HEK293T (cell line): Measurements from ENCODE around the gene SRGAP3.

Experiments
- CTCF ChIA-PET: fragments of 350-600 bp; formaldehyde crosslinking; extraction: SDS; loops from one replicate; lab custom pipeline; 2021; ENCODE audit warnings: antibody characterized with exemption, inconsistent platforms; lab: Yijun Ruan, JAX
- POLR2A ChIA-PET: fragments of 350-600 bp; formaldehyde crosslinking; extraction: SDS; loops from one replicate; lab custom pipeline; 2020; ENCODE audit warnings: antibody characterized with exemption, inconsistent platforms; lab: Yijun Ruan, JAX
- DNase-seq: peaks from one replicate; pipeline ENCODE4 v3.0.0; 2012; ENCODE audit warnings: mixed read lengths; ENCODE audit errors: extremely low spot score
- ARNT ChIP-seq: fragments of 450-650 bp; IDR thresholded peaks from 2 replicates; pipeline ENCODE4 v1.6.1; 2017; ENCODE audit warnings: mild to moderate bottlenecking
- BHLHE40 ChIP-seq: fragments of 450-650 bp; IDR thresholded peaks from 2 replicates; pipeline ENCODE4 v1.6.1; 2016; ENCODE audit warnings: mild to moderate bottlenecking, moderate library complexity, borderline replicate concordance
- CTBP1 ChIP-seq: fragments of 450-650 bp; IDR thresholded peaks from 2 replicates; pipeline ENCODE4 v1.6.1; 2016; ENCODE audit warnings: borderline replicate concordance
- ELF4 ChIP-seq: fragments of 450-650 bp; IDR thresholded peaks from 2 replicates; pipeline ENCODE4 v1.6.1; 2017; ENCODE audit warnings: antibody characterized with exemption
- FOXA1 ChIP-seq: fragments of 450-650 bp; IDR thresholded peaks from 2 replicates; pipeline ENCODE4 v1.6.1; 2016; ENCODE audit warnings: mild to moderate bottlenecking
- FOXK2 ChIP-seq: fragments of 450-650 bp; IDR thresholded peaks from 2 replicates; pipeline ENCODE4 v1.6.1; 2016; ENCODE audit warnings: mild to moderate bottlenecking
- FOXM1 ChIP-seq: fragments of 450-650 bp; IDR thresholded peaks from 2 replicates; pipeline ENCODE4 v1.6.1; 2017; ENCODE audit warnings: mild to moderate bottlenecking, borderline replicate concordance
- HDGF ChIP-seq: fragments of 450-650 bp; IDR thresholded peaks from 2 replicates; pipeline ENCODE4 v1.6.1; 2017; ENCODE audit warnings: antibody characterized with exemption, borderline replicate concordance
- L3MBTL2 ChIP-seq: fragments of 450-650 bp; conservative IDR thresholded peaks from 2 replicates; pipeline ENCODE4 v1.6.1; 2016; ENCODE audit warnings: mild to moderate bottlenecking
- LEF1 ChIP-seq: fragments of 450-650 bp; IDR thresholded peaks from 2 replicates; pipeline ENCODE4 v1.6.1; 2017; ENCODE audit warnings: mild to moderate bottlenecking, borderline replicate concordance
- NFRKB ChIP-seq: fragments of 450-650 bp; IDR thresholded peaks from 2 replicates; pipeline ENCODE4 v1.6.1; 2016; ENCODE audit warnings: mild to moderate bottlenecking, moderate library complexity
- SP1 ChIP-seq: fragments of 450-650 bp; IDR thresholded peaks from 2 replicates; pipeline ENCODE4 v1.6.1; 2017
- SUZ12 ChIP-seq: fragments of 450-650 bp; IDR thresholded peaks from 2 replicates; pipeline ENCODE4 v1.6.1; 2016; ENCODE audit warnings: mild to moderate bottlenecking
- TARDBP ChIP-seq: fragments of 450-650 bp; IDR thresholded peaks from 2 replicates; pipeline ENCODE4 v1.6.1; 2016
- ZNF384 ChIP-seq: fragments of 450-650 bp; IDR thresholded peaks from 2 replicates; pipeline ENCODE4 v1.6.1; 2016
- TF ChIP-seq, protein P1 (sequence below): fragments of 450-650 bp; IDR thresholded peaks from 2 replicates; pipeline ENCODE4 v1.6.1; 2016

The SRGAP3 gene

GRCh38 chr3:8992854-8993253 lies 256.6 kb downstream of the SRGAP3 start:
- CTCF ChIA-PET, result no interaction called here
- POLR2A ChIA-PET, result no interaction called here
- TF ChIP-seq ELF4, result no peak
- TF ChIP-seq ARNT, result no peak
- no peak for TF ChIP-seq NFRKB
- TF ChIP-seq LEF1, result no peak
- TF ChIP-seq L3MBTL2, result no peak
- DNase-seq, result no peak

- no peak for DNase-seq
- ChIA-PET POLR2A (no interaction called here), CTCF (no interaction called here)
- TF ChIP-seq FOXA1, result no peak
- TF ChIP-seq NFRKB, result no peak
- TF ChIP-seq L3MBTL2, result no peak
Observed at GRCh38 chr3:8992199-8992598, 257.2 kb downstream of the SRGAP3 start.

- DNase-seq, result no peak
- TF ChIP-seq ELF4, result no peak
- TF ChIP-seq FOXM1, result no peak
- POLR2A ChIA-PET, result no interaction called here
- CTCF ChIA-PET, result interaction anchor here (0.7 kb wide), 1 partner anchor 76 kb away, joined by 3 read pairs; no protein-coding TSS in a partner anchor
Observed at GRCh38 chr3:8990266-8991215, 258.9 kb downstream of the SRGAP3 start.

GRCh38 chr3:8988791-8989558 lies 260.5 kb downstream of the SRGAP3 start:
- TF ChIP-seq NFRKB (no peak), ZNF384 (no peak), SUZ12 (no peak), CTBP1 (no peak), TARDBP (no peak), L3MBTL2 (no peak), LEF1 (no peak), SP1 (no peak), HDGF (no peak), FOXA1 (no peak), FOXK2 (no peak), BHLHE40 (no peak), ARNT (no peak), ELF4 (no peak), FOXM1 (no peak)
- TF ChIP-seq, protein P1, sequence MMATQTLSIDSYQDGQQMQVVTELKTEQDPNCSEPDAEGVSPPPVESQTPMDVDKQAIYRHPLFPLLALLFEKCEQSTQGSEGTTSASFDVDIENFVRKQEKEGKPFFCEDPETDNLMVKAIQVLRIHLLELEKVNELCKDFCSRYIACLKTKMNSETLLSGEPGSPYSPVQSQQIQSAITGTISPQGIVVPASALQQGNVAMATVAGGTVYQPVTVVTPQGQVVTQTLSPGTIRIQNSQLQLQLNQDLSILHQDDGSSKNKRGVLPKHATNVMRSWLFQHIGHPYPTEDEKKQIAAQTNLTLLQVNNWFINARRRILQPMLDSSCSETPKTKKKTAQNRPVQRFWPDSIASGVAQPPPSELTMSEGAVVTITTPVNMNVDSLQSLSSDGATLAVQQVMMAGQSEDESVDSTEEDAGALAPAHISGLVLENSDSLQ, result no peak
- no peak for DNase-seq
- CTCF ChIA-PET, result interaction anchor here (0.7 to 3.1 kb wide), 4 partner anchors 24 to 314 kb away, joined by 3 to 20 read pairs (median 6); no protein-coding TSS in a partner anchor
- POLR2A ChIA-PET, result interaction anchor here (1.3 kb wide), 1 partner anchor 105 kb away, joined by 3 read pairs; no protein-coding TSS in a partner anchor

GRCh38 chr3:8988384-8988655 lies 261.1 kb downstream of the SRGAP3 start:
- TF ChIP-seq ARNT (no peak), TARDBP (no peak), FOXM1 (no peak)
- POLR2A ChIA-PET, result interaction anchor here (1.1 to 1.3 kb wide), 2 partner anchors 106 to 261 kb away, joined by 3 read pairs; partner anchors contain the start of gene SRGAP3
- CTCF ChIA-PET, result interaction anchor here (0.6 to 3.1 kb wide), 19 partner anchors 8 to 400 kb away, joined by 3 to 20 read pairs (median 3); no protein-coding TSS in a partner anchor
- no peak for DNase-seq

DNA sequence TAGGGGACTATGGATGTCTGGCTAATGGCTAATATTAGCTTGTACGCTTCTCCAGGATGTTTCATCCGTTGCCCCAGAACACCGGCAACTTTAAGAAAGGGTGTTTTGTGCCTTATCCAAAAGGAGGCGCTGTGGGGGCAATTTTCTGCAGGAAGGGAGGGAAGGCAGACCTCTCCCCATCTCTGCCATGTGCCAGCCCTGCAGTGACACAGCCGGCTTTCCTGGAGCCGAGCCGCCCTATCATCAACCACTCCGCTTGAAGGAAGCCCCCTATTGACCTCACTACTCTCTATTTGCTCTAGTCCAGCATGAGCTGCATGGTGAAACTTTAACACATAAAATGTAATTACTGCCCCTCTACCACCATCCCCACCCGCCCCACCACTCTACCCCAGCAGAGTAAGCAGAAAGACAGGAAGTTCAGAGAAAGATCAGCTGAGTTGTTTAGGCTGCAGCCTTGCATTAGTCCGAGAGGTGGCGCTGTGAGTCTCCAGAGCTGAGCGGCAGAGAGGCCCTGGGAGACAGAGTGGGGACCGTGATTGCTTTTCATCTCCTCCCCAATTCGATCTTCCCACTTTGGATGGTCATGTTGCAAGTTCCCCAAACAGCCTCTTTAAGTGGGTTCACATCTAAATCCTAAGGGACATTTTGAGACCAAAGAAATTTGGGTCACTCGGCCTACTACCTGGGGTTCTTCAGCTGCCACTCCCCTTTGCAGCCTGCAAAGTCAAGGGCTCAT lies 261.6 kb downstream of the SRGAP3 start:
- POLR2A ChIA-PET, result interaction anchor here (1.1 to 1.3 kb wide), 2 partner anchors 106 to 262 kb away, joined by 3 read pairs; partner anchors contain the start of gene SRGAP3
- TF ChIP-seq L3MBTL2 (0 out of 2 replicates have a peak, but pooled peaks have one; percentile 25), SP1 (no peak)
- CTCF ChIA-PET, result interaction anchor here (0.5 to 3.1 kb wide), 21 partner anchors 9 to 400 kb away, joined by 3 to 20 read pairs (median 3); no protein-coding TSS in a partner anchor
- DNase-seq, result peak; percentile 76

DNA sequence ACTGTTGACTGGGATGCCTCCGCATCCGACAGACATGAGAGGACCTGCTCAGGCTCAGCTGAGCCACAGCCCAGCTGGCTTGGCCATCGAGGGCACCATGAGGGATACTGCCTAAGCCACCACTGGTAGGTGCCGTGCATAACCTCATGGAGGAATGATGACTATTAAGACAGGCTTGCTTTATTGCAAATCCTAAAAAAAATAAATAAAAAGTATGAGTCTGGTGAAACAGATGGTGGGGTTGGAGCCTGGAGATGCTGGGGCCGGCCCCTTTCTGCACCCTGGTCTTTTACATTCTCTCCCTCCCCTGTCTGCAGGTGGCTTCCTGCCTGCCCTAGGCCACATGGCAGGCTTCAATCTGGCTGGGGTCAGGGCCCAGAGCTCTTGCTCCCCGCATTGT lies 262.2 kb downstream of the SRGAP3 start:
- TF ChIP-seq ARNT, result no peak
- TF ChIP-seq, protein P1, result no peak
- TF ChIP-seq FOXK2, result no peak
- TF ChIP-seq SP1, result no peak
- no peak for TF ChIP-seq ZNF384
- TF ChIP-seq FOXA1, result no peak
- no peak for TF ChIP-seq FOXM1
- no peak for TF ChIP-seq ELF4
- TF ChIP-seq L3MBTL2, result no peak
- ChIA-PET POLR2A (interaction anchor here (1.1 kb wide), 1 partner anchor 262 kb away, joined by 3 read pairs; the partner anchor contains the start of gene SRGAP3), CTCF (interaction anchor here (0.5 to 3.1 kb wide), 14 partner anchors 9 to 316 kb away, joined by 3 to 20 read pairs (median 4); no protein-coding TSS in a partner anchor)
- no peak for DNase-seq
